Activated T-cell treated with anti-CD3 and anti-CD28 coated beads, Interleukin-2, amount 50 U/mL, for 72 hours (primary cell): Measurements from ENCODE around the gene LRP8. TPM values are rescaled to one million over a fixed set of nuclear protein-coding genes. Genes with fewer than 3 reads are reported as not detected.

Experiments used
- ATAC-seq, 2 donors: fragments of 150-1000 bp; cut with Tn5 transposase; replicated peaks in 1 of 2; 2 replicates each; pipeline ENCODE4 v1.10.0; 2021; ENCODE audit warnings: moderate library complexity in 2 of 2, mild to moderate bottlenecking in 1 of 2
- DNase-seq, 2 donors: peaks; one replicate each; pipeline ENCODE4 v3.0.0; 2021 to 2022; ENCODE audit warnings: mixed read lengths in 1 of 2
- H3K27ac Mint-ChIP-seq: one replicate; pipeline ENCODE4 v1.8.0; 2022; ENCODE audit warnings: mild to moderate bottlenecking, moderate library complexity, mixed read lengths
- H3K27me3 Mint-ChIP-seq: one replicate; pipeline ENCODE4 v1.8.0; 2022; ENCODE audit warnings: low read depth, mixed read lengths
- H3K36me3 Mint-ChIP-seq, 2 donors: one replicate each; pipeline ENCODE4 v1.8.0; 2022; ENCODE audit warnings: mixed read lengths in 2 of 2, mild to moderate bottlenecking in 1 of 2; ENCODE audit not compliant: insufficient read depth in 2 of 2
- H3K4me1 Mint-ChIP-seq: one replicate; pipeline ENCODE4 v1.8.0; 2022; ENCODE audit warnings: low read depth, mixed read lengths
- H3K4me3 Mint-ChIP-seq, 2 donors: one replicate each; pipeline ENCODE4 v1.8.0; 2022; ENCODE audit warnings: mild to moderate bottlenecking in 2 of 2, mixed read lengths in 2 of 2, moderate library complexity in 2 of 2
- H3K9me3 Mint-ChIP-seq, 2 donors: one replicate each; pipeline ENCODE4 v1.8.0; 2022; ENCODE audit warnings: mixed read lengths in 2 of 2
- total RNA-seq, 2 donors: library from RNA; stranded (reverse); gene quantifications; one replicate each; pipeline ENCODE4 v1.2.3, GENCODE V29; 2022

LRP8 gene
- total RNA-seq, 2 donors from 2014 or later = 31.4 to 36.5 TPM

- peak overlapping the region; percentile 90 to 96 for H3K4me3 Mint-ChIP-seq
- peaks cover 16 to 21% of the 10 kb centered on the region in 2 donors for H3K36me3 Mint-ChIP-seq
- H3K27ac Mint-ChIP-seq = peak overlapping the region; percentile 96
- no peak for DNase-seq
- H3K4me1 Mint-ChIP-seq = peaks cover 26% of the 10 kb centered on the region
- H3K27me3 Mint-ChIP-seq = no peaks in the 10 kb centered on the region
- ATAC-seq = no peak
- no peaks in the 10 kb centered on the region for H3K9me3 Mint-ChIP-seq
These were observed 129.6 kb downstream of the LRP8 start for GRCh38 chr1:53198241-53198651.

GRCh38 chr1:53197291-53198200, 130.3 kb downstream of the LRP8 start:
- ATAC-seq (no peak), DNase-seq (no peak)
- peaks cover 13 to 14% of the 10 kb centered on the region in 2 donors for H3K36me3 Mint-ChIP-seq
- H3K27me3 Mint-ChIP-seq = no peaks in the 10 kb centered on the region
- H3K9me3 Mint-ChIP-seq = no peaks in the 10 kb centered on the region
- peak overlapping the region; percentile 96 for H3K27ac Mint-ChIP-seq
- peak overlapping the region; percentile 90 to 96 for H3K4me3 Mint-ChIP-seq
- peaks cover 26% of the 10 kb centered on the region for H3K4me1 Mint-ChIP-seq

DNA sequence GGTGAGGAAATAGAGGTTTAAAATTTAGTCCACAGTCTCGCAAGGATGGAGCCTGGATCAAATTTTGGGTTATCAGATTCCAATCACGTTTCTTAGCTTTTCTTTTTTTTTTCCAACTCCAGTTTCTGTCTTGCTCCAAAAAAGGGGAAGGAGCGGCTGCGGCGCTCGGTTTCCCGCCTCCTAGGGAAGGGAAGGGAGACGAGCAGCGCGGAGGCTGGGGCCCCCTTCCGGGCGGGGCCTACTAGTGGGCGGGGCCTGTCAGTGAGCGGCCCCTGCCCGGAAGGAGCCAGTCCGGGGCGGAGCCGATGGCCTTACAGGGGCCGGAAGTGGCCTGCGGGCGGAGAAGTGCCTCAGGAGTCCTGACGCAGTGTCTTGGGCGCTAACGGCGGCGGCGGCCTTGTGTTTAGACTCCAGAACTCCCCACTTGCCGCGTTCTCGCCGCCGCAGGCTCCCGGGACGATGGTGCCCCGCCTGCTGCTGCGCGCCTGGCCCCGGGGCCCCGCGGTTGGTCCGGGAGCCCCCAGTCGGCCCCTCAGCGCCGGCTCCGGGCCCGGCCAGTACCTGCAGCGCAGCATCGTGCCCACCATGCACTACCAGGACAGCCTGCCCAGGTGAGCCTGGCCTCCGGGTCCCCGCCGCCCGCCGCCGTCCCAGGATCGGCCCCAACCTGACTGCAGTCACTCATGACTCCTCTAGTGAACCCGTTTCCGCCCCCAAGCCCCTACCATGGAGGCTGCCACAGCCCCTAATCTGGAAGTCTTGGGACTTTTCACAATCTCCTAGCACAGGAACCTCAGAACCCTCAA, 131.2 kb downstream of the LRP8 start, which contains the start of gene CPT2:
CPT2 (plus strand) TSS at position 340 of the 806 bp plus-strand sequence; CDS start at position 460, 120 bp downstream.
- Mint-ChIP-seq H3K9me3 (no peaks in the 10 kb centered on the region), H3K27ac (peak within 1 kb of the TSS; percentile 98), H3K27me3 (no peaks in the 10 kb centered on the region), H3K36me3 (peaks cover 11 to 13% of the 10 kb centered on the region in 2 donors), H3K4me1 (peaks cover 26% of the 10 kb centered on the region), H3K4me3 (peak within 1 kb of the TSS; percentile 90 to 96)
- DNase-seq = peak; percentile 97
- peak; percentile 100 for ATAC-seq

- Mint-ChIP-seq H3K27ac (peak overlapping the region; percentile 98), H3K27me3 (no peaks in the 10 kb centered on the region), H3K9me3 (no peaks in the 10 kb centered on the region), H3K4me1 (peaks cover 26% of the 10 kb centered on the region), H3K4me3 (peak overlapping the region; percentile 90 to 96), H3K36me3 (peaks cover 11 to 13% of the 10 kb centered on the region in 2 donors)
- DNase-seq (no peak), ATAC-seq (peak; percentile 22 to 42)
These were observed 131.8 kb downstream of the LRP8 start for GRCh38 chr1:53196017-53196484.

DNA sequence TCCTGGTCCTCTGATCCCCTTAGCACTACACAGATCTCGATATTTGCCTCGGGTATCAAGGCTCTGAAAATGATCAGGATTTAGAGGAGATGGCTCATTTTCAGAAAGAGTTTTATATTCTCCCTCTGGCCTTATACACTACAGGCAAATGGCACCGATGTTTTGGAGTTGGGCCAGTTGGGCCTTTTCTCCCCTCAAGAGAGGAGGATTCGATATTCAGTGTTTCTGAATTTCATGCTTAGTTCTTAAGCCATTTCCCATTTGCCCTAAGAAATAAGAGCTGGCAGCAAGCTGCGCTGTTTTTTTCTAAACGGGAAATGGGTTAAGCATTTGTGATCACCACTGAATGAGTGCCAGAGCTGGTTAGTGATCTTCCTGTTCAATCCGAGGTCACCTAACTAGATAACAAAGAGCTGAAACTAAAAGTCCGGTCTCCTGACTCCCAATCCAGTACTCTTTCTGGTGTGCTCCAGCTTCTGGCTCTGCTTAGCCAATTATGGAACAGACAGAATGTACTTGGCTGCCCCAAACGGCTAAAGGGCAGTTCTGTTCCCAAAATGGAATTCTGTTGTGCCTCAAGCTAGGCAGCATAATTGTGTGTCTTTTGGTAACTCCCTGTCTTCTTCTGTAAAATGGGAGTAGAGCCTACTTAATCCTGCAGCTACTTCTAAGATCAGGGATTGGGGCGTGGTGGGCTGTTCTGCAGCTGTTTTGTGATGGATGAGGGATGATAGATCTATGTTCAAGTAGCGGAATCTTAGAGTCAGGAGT, 132.4 kb downstream of the LRP8 start:
- no peaks in the 10 kb centered on the region for H3K27me3 Mint-ChIP-seq
- peaks cover 26% of the 10 kb centered on the region for H3K4me1 Mint-ChIP-seq
- no peak overlapping the region for H3K27ac Mint-ChIP-seq
- peak overlapping the region; percentile 90 to 96 for H3K4me3 Mint-ChIP-seq
- DNase-seq = no peak
- H3K36me3 Mint-ChIP-seq = peaks cover 11 to 13% of the 10 kb centered on the region in 2 donors
- no peak for ATAC-seq
- no peaks in the 10 kb centered on the region for H3K9me3 Mint-ChIP-seq

Other genes starting within 250 kb of the LRP8 start
- not detected for gene SLC1A7, start 185.4 kb downstream of the LRP8 start, total RNA-seq
- gene CPT2, start 131.2 kb downstream of the LRP8 start, total RNA-seq = 10 to 100 TPM; 21.9 to 25.3 TPM
- gene CZIB, start 107.4 kb downstream of the LRP8 start, total RNA-seq = 10 to 100 TPM; 43.1 to 43.4 TPM
- 10 to 100 TPM; 65.2 TPM for gene MAGOH, start 89.6 kb downstream of the LRP8 start, total RNA-seq
- gene DMRTB1, start 131.3 kb upstream of the LRP8 start, total RNA-seq = not detected